Upper lobe of left lung (tissue), 6 donors: Measurements from ENCODE around the gene SEMA4D. TPM values are rescaled to one million over a fixed set of nuclear protein-coding genes. Genes with fewer than 3 reads are reported as not detected.

Experiments used
- ATAC-seq, 2 donors: fragments of 200-7000 bp; cut with Tn5 transposase; one replicate each; pipeline ENCODE4 v1.9.1; 2022; ENCODE audit warnings: mild to moderate bottlenecking in 2 of 2, moderate library complexity in 2 of 2; ENCODE audit not compliant: low FRiP score in 2 of 2
- DNase-seq, 2 donors: peaks; one replicate each; pipeline ENCODE4 v3.0.0-alpha.2; 2019 to 2020
- H3K27ac ChIP-seq, 4 donors: fragments of 200-600 bp; sonication (generic); one replicate each; pipeline ENCODE4 v1.5.1; 2016 to 2019
- H3K27me3 ChIP-seq, 4 donors: fragments of 200-600 bp; sonication (generic); one replicate each; pipeline ENCODE4 v1.5.1; 2017 to 2019
- H3K36me3 ChIP-seq, 4 donors: fragments of 200-600 bp; sonication (generic); one replicate each; pipeline ENCODE4 v1.5.1; 2016 to 2019
- H3K4me1 ChIP-seq, 4 donors: fragments of 200-600 bp; sonication (generic); one replicate each; pipeline ENCODE4 v1.5.1; 2018 to 2019
- H3K4me3 ChIP-seq, 4 donors: fragments of 200-600 bp; sonication (generic); one replicate each; pipeline ENCODE4 v1.5.1; 2017 to 2019; ENCODE audit warnings: mild to moderate bottlenecking in 2 of 4, moderate library complexity in 1 of 4
- H3K9me3 ChIP-seq, 4 donors: fragments of 200-600 bp; sonication (generic); one replicate each; pipeline ENCODE4 v1.5.1; 2018 to 2019
- CTCF ChIP-seq, 6 experiments: fragments of 450-650 bp in 4 of 6; fragments of 200-600 bp in 2 of 6; sonication (generic) in 2 of 6; IDR thresholded peaks; one replicate each; pipeline ENCODE4 v1.5.1; 2016 to 2019; ENCODE audit warnings: antibody characterized with exemption in 6 of 6
- EP300 ChIP-seq, 4 donors: sonication (generic); formaldehyde crosslinking; IDR thresholded peaks; one replicate each; pipeline ENCODE4 v1.5.1; 2017; ENCODE audit warnings: antibody characterized with exemption in 4 of 4, control low read depth in 2 of 4
- POLR2A ChIP-seq, 4 donors: fragments of 450-650 bp; IDR thresholded peaks; one replicate each; pipeline ENCODE4 v1.5.1; 2016 to 2017; ENCODE audit warnings: antibody characterized with exemption in 4 of 4, mild to moderate bottlenecking in 2 of 4
- POLR2AphosphoS5 ChIP-seq, 2 donors: sonication (generic); formaldehyde crosslinking; IDR thresholded peaks; one replicate each; pipeline ENCODE4 v1.5.1; 2017; ENCODE audit warnings: antibody characterized with exemption in 2 of 2
- WGBS, 2 donors: methylation state at CpG; one replicate each; pipeline ENCODE4 v1.1.5; 2017 to 2018; 5-methylcytosine and 5-hydroxymethylcytosine counted together
- total RNA-seq, 6 donors: library from RNA; depleted of rRNA in 4 of 6; stranded (reverse); fragments of >200 nt in 4 of 6; gene quantifications; one replicate each; pipeline versions ENCODE4 v1.1.0 to v1.2.1, GENCODE V29; 2016 to 2021
- donor health status: DM: no; HTN: no; CAD: no; lungs with moderate emphysema.
- donor health status: DM: no; HTN: yes; CAD: no; lungs with severe emphysema.

SEMA4D gene
- total RNA-seq, 6 donors from 2014 or later: 24.6 to 61.3 (median 41.8) TPM

- 83% methylated on average over 17 to 26 of the region's 26 CpGs for WGBS, 2 donors
- DNase-seq (no peak), ATAC-seq (no peak)
- no peaks in the 10 kb centered on the region for H3K9me3 ChIP-seq
- H3K4me3 ChIP-seq: no peak overlapping the region
- H3K36me3 ChIP-seq: peaks cover 2 to 39% (median 17%) of the 10 kb centered on the region in 4 donors
- TF ChIP-seq EP300 (IDR thresholded peaks at IDR 0.05) (no peak), POLR2A (IDR thresholded peaks at IDR 0.05) (no peak), POLR2AphosphoS5 (IDR thresholded peaks at IDR 0.05) (no peak), CTCF (IDR thresholded peaks at IDR 0.05) (no peak)
- H3K27me3 ChIP-seq: no peaks in the 10 kb centered on the region
- peaks cover 0 to 10% (median 4%) of the 10 kb centered on the region in 4 donors for H3K4me1 ChIP-seq
- peak overlapping the region in 1 of 4 donors; percentile 59 for H3K27ac ChIP-seq
These were observed 117.2 kb downstream of the SEMA4D start for GRCh38 chr9:89380437-89381307.

- DNase-seq: no peak
- WGBS, 2 donors: 82 to 84% methylated on average over 14 of the region's 14 CpGs
- TF ChIP-seq EP300 (IDR thresholded peaks at IDR 0.05) (no peak), POLR2AphosphoS5 (IDR thresholded peaks at IDR 0.05) (no peak), CTCF (IDR thresholded peaks at IDR 0.05) (no peak), POLR2A (IDR thresholded peaks at IDR 0.05) (no peak)
- Histone ChIP-seq H3K36me3 (peaks cover 2 to 32% (median 11%) of the 10 kb centered on the region in 4 donors), H3K27ac (peak overlapping the region in 2 of 4 donors; percentile 16 to 59), H3K9me3 (no peaks in the 10 kb centered on the region), H3K4me1 (peaks cover 0 to 18% (median 8%) of the 10 kb centered on the region in 4 donors), H3K4me3 (no peak overlapping the region), H3K27me3 (no peaks in the 10 kb centered on the region)
- no peak for ATAC-seq
These were observed 118.3 kb downstream of the SEMA4D start for GRCh38 chr9:89379508-89380115.

GRCh38 chr9:89379031-89379430, 118.9 kb downstream of the SEMA4D start:
- Histone ChIP-seq H3K36me3 (peaks cover 2 to 32% (median 10%) of the 10 kb centered on the region in 4 donors), H3K4me3 (no peak overlapping the region), H3K27ac (peak overlapping the region in 2 of 4 donors; percentile 16 to 59), H3K9me3 (no peaks in the 10 kb centered on the region), H3K27me3 (no peaks in the 10 kb centered on the region), H3K4me1 (peaks cover 0 to 18% (median 8%) of the 10 kb centered on the region in 4 donors)
- WGBS, 2 donors: 92 to 96% methylated on average over 14 of the region's 14 CpGs
- DNase-seq (no peak), ATAC-seq (no peak)
- TF ChIP-seq EP300 (IDR thresholded peaks at IDR 0.05) (no peak), POLR2AphosphoS5 (IDR thresholded peaks at IDR 0.05) (no peak), POLR2A (IDR thresholded peaks at IDR 0.05) (no peak), CTCF (IDR thresholded peaks at IDR 0.05) (no peak)

- H3K4me1 ChIP-seq: peaks cover 0 to 18% (median 8%) of the 10 kb centered on the region in 4 donors
These were observed 119.4 kb downstream of the SEMA4D start for GRCh38 chr9:89378541-89378940.

More at GRCh38 chr9:89378541-89378940, 119.4 kb downstream of the SEMA4D start:
- H3K9me3 ChIP-seq: no peaks in the 10 kb centered on the region
- peaks cover 2 to 32% (median 10%) of the 10 kb centered on the region in 4 donors for H3K36me3 ChIP-seq
- no peak overlapping the region for H3K4me3 ChIP-seq
- no peak for DNase-seq
- H3K27ac ChIP-seq: no peak overlapping the region
- 90 to 92% methylated on average over 21 of the region's 21 CpGs for WGBS, 2 donors
- no peak for TF ChIP-seq POLR2AphosphoS5 (IDR thresholded peaks at IDR 0.05)
- TF ChIP-seq POLR2A (IDR thresholded peaks at IDR 0.05): no peak
- TF ChIP-seq CTCF (IDR thresholded peaks at IDR 0.05): no peak
- no peak for TF ChIP-seq EP300 (IDR thresholded peaks at IDR 0.05)
- H3K27me3 ChIP-seq: no peaks in the 10 kb centered on the region
- no peak for ATAC-seq
